GM19035 (cell line): ENCODE results near the gene TMEM259.

Experiments used
- ATAC-seq: cut with Tn5 transposase; IDR thresholded peaks from one replicate; pipeline ENCODE4 v1.9.1; 2021; ENCODE audit not compliant: unreplicated experiment

Gene TMEM259

GRCh38 chr19:1017906-1018305, 3.0 kb downstream of the TMEM259 start:
- ATAC-seq, result no peak

GRCh38 chr19:1017115-1017905, 3.6 kb downstream of the TMEM259 start:
- no peak for ATAC-seq

GRCh38 chr19:1016647-1017114, 4.2 kb downstream of the TMEM259 start:
- ATAC-seq, result no peak

- no peak for ATAC-seq
Measured at GRCh38 chr19:1015782-1016646, 4.9 kb downstream of the TMEM259 start.

- ATAC-seq, result no peak
Measured at GRCh38 chr19:1015061-1015781, 5.7 kb downstream of the TMEM259 start.

- no peak for ATAC-seq
Measured at GRCh38 chr19:1014161-1015060, 6.5 kb downstream of the TMEM259 start.

- no peak for ATAC-seq
Measured at GRCh38 chr19:1013218-1013617, 7.7 kb downstream of the TMEM259 start.

GRCh38 chr19:1012334-1012733, 8.6 kb downstream of the TMEM259 start:
- no peak for ATAC-seq

GRCh38 chr19:1011831-1012333, 9.0 kb downstream of the TMEM259 start:
- no peak for ATAC-seq

GRCh38 chr19:1010586-1011510, 10.1 kb downstream of the TMEM259 start:
- ATAC-seq, result no peak

GRCh38 chr19:1009981-1010538, 10.9 kb downstream of the TMEM259 start:
- no peak for ATAC-seq

- ATAC-seq, result no peak
Measured at GRCh38 chr19:1009041-1009980, 11.6 kb downstream of the TMEM259 start.

GRCh38 chr19:1008268-1009040, 12.5 kb downstream of the TMEM259 start:
- no peak for ATAC-seq

GRCh38 chr19:1007399-1008251, 13.3 kb downstream of the TMEM259 start:
- no peak for ATAC-seq

- ATAC-seq, result no peak
Measured at GRCh38 chr19:1006711-1007398, 14.1 kb downstream of the TMEM259 start.
